HG03571 (cell line): Measurements from ENCODE around the gene CPB2.

Source experiments
- ATAC-seq: cut with Tn5 transposase; IDR thresholded peaks from one replicate; pipeline ENCODE4 v1.9.1; 2021; ENCODE audit not compliant: unreplicated experiment

Gene CPB2

GRCh38 chr13:46104868-46105267, at the start of gene CPB2:
Gene CPB2, minus strand, starts transcription at chr13:46105033. Its CDS starts 24 bp downstream, at chr13:46105009.
- no peak for ATAC-seq

GRCh38 chr13:46154136-46154801, 49.4 kb upstream of the CPB2 start:
- ATAC-seq, result no peak

- ATAC-seq, result no peak
Measured at GRCh38 chr13:46152627-46153328, 47.9 kb upstream of the CPB2 start.

- ATAC-seq, result no peak
Measured at GRCh38 chr13:46150134-46150693, 45.4 kb upstream of the CPB2 start.

GRCh38 chr13:46149272-46150133, 44.7 kb upstream of the CPB2 start:
- ATAC-seq, result no peak

- ATAC-seq, result no peak
Measured at GRCh38 chr13:46146898-46147297, 42.1 kb upstream of the CPB2 start.

GRCh38 chr13:46145950-46146349, 41.1 kb upstream of the CPB2 start:
- no peak for ATAC-seq

GRCh38 chr13:46145135-46145534, 40.3 kb upstream of the CPB2 start:
- no peak for ATAC-seq

- no peak for ATAC-seq
Measured at GRCh38 chr13:46143184-46143701, 38.4 kb upstream of the CPB2 start.

- no peak for ATAC-seq
Measured at GRCh38 chr13:46142776-46143175, 37.9 kb upstream of the CPB2 start.

- no peak for ATAC-seq
Measured at GRCh38 chr13:46140044-46140443, 35.2 kb upstream of the CPB2 start.

GRCh38 chr13:46137627-46138317, 32.9 kb upstream of the CPB2 start:
- no peak for ATAC-seq

- ATAC-seq, result no peak
Measured at GRCh38 chr13:46136688-46137087, 31.9 kb upstream of the CPB2 start.

GRCh38 chr13:46134961-46135522, 30.2 kb upstream of the CPB2 start:
- ATAC-seq, result no peak

- no peak for ATAC-seq
Measured at GRCh38 chr13:46134494-46134893, 29.7 kb upstream of the CPB2 start.

- no peak for ATAC-seq
Measured at GRCh38 chr13:46132109-46132508, 27.3 kb upstream of the CPB2 start.

GRCh38 chr13:46131705-46132104, 26.9 kb upstream of the CPB2 start:
- ATAC-seq, result no peak

- ATAC-seq, result no peak
Measured at GRCh38 chr13:46129955-46130618, 25.3 kb upstream of the CPB2 start.

GRCh38 chr13:46129124-46129523, 24.3 kb upstream of the CPB2 start:
- no peak for ATAC-seq
